ENCODE results near the gene LHFPL2.
"Not testable (repeated sequence)": the region's sequence is repeated elsewhere in the genome, so short reads cannot be mapped to it uniquely, and the experiment has no call there.

The LHFPL2 gene

GRCh38 chr5:78648359-78649210, at the start of gene LHFPL2:
Gene LHFPL2 (minus strand): TSS chr5:78648772. CDS start chr5:78510213, 138,559 bp downstream.
- peak; percentile 19 to 53 for DNase-seq

GRCh38 chr5:78696637-78697036, 48.1 kb upstream of the LHFPL2 start:
- DNase-seq: no peak

- not testable (repeated sequence) for DNase-seq
These were observed 47.5 kb upstream of the LHFPL2 start for GRCh38 chr5:78696052-78696451.

- no peak for DNase-seq
These were observed 44.8 kb upstream of the LHFPL2 start for GRCh38 chr5:78693339-78693738.

- DNase-seq: no peak
These were observed 42.8 kb upstream of the LHFPL2 start for GRCh38 chr5:78691084-78691960.

GRCh38 chr5:78690253-78690972, 41.8 kb upstream of the LHFPL2 start:
- DNase-seq: no peak

- no peak for DNase-seq
These were observed 41.1 kb upstream of the LHFPL2 start for GRCh38 chr5:78689540-78690252.

GRCh38 chr5:78687514-78687913, 38.9 kb upstream of the LHFPL2 start:
- DNase-seq: not testable (repeated sequence)

- not testable (repeated sequence) for DNase-seq
These were observed 35.3 kb upstream of the LHFPL2 start for GRCh38 chr5:78683905-78684304.

- no peak for DNase-seq
These were observed 31.3 kb upstream of the LHFPL2 start for GRCh38 chr5:78679905-78680304.

- DNase-seq: no peak
These were observed 29.5 kb upstream of the LHFPL2 start for GRCh38 chr5:78677777-78678668.

GRCh38 chr5:78675956-78676730, 27.6 kb upstream of the LHFPL2 start:
- no peak for DNase-seq

GRCh38 chr5:78673827-78674226, 25.3 kb upstream of the LHFPL2 start:
- DNase-seq: not testable (repeated sequence)

GRCh38 chr5:78672154-78672553, 23.6 kb upstream of the LHFPL2 start:
- no peak for DNase-seq

GRCh38 chr5:78671609-78672008, 23.0 kb upstream of the LHFPL2 start:
- no peak for DNase-seq

- no peak for DNase-seq
These were observed 22.2 kb upstream of the LHFPL2 start for GRCh38 chr5:78670701-78671269.

GRCh38 chr5:78669331-78669730, 20.8 kb upstream of the LHFPL2 start:
- DNase-seq: no peak

GRCh38 chr5:78667461-78668103, 19.0 kb upstream of the LHFPL2 start:
- DNase-seq: no peak

- not testable (repeated sequence) for DNase-seq
These were observed 18.4 kb upstream of the LHFPL2 start for GRCh38 chr5:78666975-78667374.

- no peak for DNase-seq
These were observed 17.5 kb upstream of the LHFPL2 start for GRCh38 chr5:78666041-78666444.

All from stimulated activated CD4-positive, alpha-beta T cell treated with anti-CD3 and anti-CD28 coated beads, Interleukin-2, amount 100 ng/mL, for 24 hours (primary cell).